Measurements from ENCODE around the gene CNGA1. TPM values are rescaled to one million over a fixed set of nuclear protein-coding genes. Genes with fewer than 3 reads are reported as not detected.

Gene CNGA1
- total RNA-seq, 2 donors from 2014 or later = 1.6 to 5.7 TPM

DNA sequence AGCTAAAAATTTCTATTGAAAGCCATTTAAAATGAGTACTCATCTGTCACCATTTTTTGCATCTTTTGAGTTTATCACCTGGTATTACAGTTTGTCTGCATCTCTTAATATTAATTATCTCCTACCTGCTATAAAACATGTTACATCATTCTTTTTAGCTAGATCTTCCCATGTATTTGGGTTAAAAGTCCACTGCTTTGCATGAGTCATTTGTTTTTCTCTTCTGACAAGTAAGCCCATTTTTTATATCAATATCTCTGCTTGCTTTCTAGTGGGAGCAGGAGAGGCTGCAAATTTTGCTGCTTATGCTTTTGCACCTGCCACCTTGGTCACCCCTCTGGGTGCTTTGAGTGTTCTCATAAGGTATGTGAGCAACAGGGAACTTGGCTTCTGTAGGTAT is 16.2 kb upstream of the CNGA1 start:
- intact Hi-C loops (cut with DNase I) = no loop called here

DNA sequence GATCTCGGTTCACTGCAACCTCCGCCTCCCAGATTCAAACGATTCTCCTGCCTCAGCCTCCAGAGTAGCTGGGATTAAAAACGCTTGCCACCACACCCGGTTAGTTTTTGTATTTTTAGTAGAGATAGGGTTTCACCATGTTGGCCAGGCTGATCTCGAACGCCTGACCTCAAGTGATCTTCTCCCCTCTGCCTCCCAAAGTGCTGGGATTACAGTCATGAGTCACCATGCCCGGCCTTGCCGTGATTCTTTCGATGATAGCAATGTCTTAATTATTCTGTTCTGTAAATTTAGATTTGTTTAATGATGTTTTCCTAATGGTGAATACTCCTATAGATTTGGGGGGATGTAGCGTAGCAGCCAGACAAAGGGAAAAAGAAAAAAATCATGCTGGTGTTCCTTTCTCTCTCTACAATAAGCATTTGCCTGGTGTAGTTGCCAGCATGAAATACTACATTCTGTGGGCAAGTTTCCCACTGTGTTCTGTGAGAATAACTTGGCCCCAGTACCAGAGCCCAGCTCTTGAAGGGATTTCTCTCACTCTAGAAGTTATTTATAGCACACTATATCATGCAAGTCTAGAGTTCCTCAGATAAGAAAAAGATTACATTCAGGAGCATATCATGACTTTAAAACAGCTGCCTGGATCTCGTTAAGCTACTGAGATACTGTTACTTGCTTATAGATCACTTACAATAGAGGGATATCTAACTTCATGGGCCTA is 15.5 kb upstream of the CNGA1 start:
- H3K4me1 ChIP-seq (replicated peaks) = no peaks in the 10 kb centered on the region
- no peak overlapping the region for H3K4me3 ChIP-seq
- whole genome bisulfite sequencing = 71% methylated on average over 12 of the region's 12 CpGs
- DNase-seq (ENCODE audit: low spot score) = no peak
- H3K27me3 ChIP-seq (replicated peaks; ENCODE audit: insufficient read depth) = no peaks in the 10 kb centered on the region
- H3K27ac ChIP-seq = no peak overlapping the region
- intact Hi-C loops (cut with DNase I) = no loop called here
- H3K9me3 ChIP-seq = no peaks in the 10 kb centered on the region
- no peak for TF ChIP-seq CTCF (IDR thresholded peaks at IDR 0.05)
- no peak for TF ChIP-seq POLR2A (IDR thresholded peaks at IDR 0.05)
- TF ChIP-seq POLR2AphosphoS5 (IDR thresholded peaks at IDR 0.05) = no peak
- no peaks in the 10 kb centered on the region for H3K36me3 ChIP-seq

More for the DNA sequence above, 16.2 kb upstream of the CNGA1 start:
- H3K4me1 ChIP-seq (replicated peaks) = no peaks in the 10 kb centered on the region
- no peak for TF ChIP-seq POLR2A (IDR thresholded peaks at IDR 0.05)
- TF ChIP-seq CTCF (IDR thresholded peaks at IDR 0.05) = no peak
- TF ChIP-seq POLR2AphosphoS5 (IDR thresholded peaks at IDR 0.05) = no peak
- H3K9me3 ChIP-seq = no peaks in the 10 kb centered on the region
- no peaks in the 10 kb centered on the region for H3K27me3 ChIP-seq (replicated peaks; ENCODE audit: insufficient read depth)
- DNase-seq (ENCODE audit: low spot score) = no peak
- H3K27ac ChIP-seq = no peak overlapping the region
- no peak overlapping the region for H3K4me3 ChIP-seq
- H3K36me3 ChIP-seq = no peaks in the 10 kb centered on the region

DNA sequence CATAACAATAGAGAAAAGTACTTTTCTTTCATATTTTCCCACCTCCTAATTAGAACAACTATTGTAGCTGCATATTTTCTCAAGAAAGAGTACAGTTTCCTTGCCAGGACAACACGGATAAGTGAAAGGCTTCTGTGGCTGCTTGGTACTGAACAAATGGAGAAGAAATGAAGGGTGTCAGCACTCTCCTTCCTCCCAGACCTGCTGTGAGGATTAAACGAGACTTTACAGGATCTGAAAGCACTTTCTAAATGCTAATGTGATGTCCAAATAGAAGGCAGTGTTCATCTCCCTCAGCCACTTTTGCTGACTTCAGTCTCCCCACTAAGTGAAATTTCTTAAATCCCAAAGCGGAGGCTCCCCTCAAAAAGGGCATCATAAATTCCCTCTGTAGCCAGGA is 14.0 kb upstream of the CNGA1 start:
- intact Hi-C loops (cut with DNase I) = no loop called here
- DNase-seq (ENCODE audit: low spot score) = no peak
- Histone ChIP-seq H3K27ac (no peak overlapping the region), H3K4me3 (no peak overlapping the region), H3K27me3 (replicated peaks; ENCODE audit: insufficient read depth) (no peaks in the 10 kb centered on the region), H3K4me1 (replicated peaks) (no peaks in the 10 kb centered on the region), H3K36me3 (no peaks in the 10 kb centered on the region), H3K9me3 (no peaks in the 10 kb centered on the region)
- no peak for TF ChIP-seq POLR2AphosphoS5 (IDR thresholded peaks at IDR 0.05)
- TF ChIP-seq POLR2A (IDR thresholded peaks at IDR 0.05) = no peak
- TF ChIP-seq CTCF (IDR thresholded peaks at IDR 0.05) = no peak
- WGBS = 64% methylated on average over 3 of the region's 3 CpGs

- Histone ChIP-seq H3K36me3 (no peaks in the 10 kb centered on the region), H3K4me3 (no peak overlapping the region), H3K4me1 (replicated peaks) (no peaks in the 10 kb centered on the region), H3K27me3 (replicated peaks; ENCODE audit: insufficient read depth) (no peaks in the 10 kb centered on the region), H3K27ac (no peak overlapping the region), H3K9me3 (no peaks in the 10 kb centered on the region)
- 48% methylated on average over 2 of the region's 2 CpGs for WGBS
- DNase-seq (ENCODE audit: low spot score) = no peak
- TF ChIP-seq POLR2AphosphoS5 (IDR thresholded peaks at IDR 0.05) (no peak), CTCF (IDR thresholded peaks at IDR 0.05) (no peak), POLR2A (IDR thresholded peaks at IDR 0.05) (no peak)
- intact Hi-C loops (cut with DNase I) = no loop called here
Observed at GRCh38 chr4:48028696-48029095, 12.2 kb upstream of the CNGA1 start.

DNA sequence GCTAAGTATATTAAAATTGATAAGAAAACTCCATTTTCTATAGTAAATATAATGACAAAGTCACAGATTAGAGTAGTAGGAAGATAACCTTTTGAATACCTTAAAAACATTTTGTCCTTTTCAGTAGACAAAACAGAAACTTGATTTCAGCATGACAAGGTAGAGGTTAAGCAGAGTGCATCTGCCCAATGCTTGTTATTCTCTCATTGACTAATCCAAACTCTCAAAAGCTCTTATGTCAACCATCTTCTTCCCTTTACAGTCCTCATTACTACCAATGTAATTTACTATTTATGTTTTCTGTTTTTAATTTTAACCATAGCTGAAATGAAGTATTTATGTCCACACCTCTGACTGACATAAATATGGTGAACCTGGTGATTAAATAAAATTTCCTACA is 11.2 kb upstream of the CNGA1 start:
- intact Hi-C loops (cut with DNase I) = no loop called here
- no peak overlapping the region for H3K4me3 ChIP-seq
- no peaks in the 10 kb centered on the region for H3K4me1 ChIP-seq (replicated peaks)
- H3K36me3 ChIP-seq = no peaks in the 10 kb centered on the region
- TF ChIP-seq CTCF (IDR thresholded peaks at IDR 0.05) = no peak
- no peak for TF ChIP-seq POLR2AphosphoS5 (IDR thresholded peaks at IDR 0.05)
- no peak for TF ChIP-seq POLR2A (IDR thresholded peaks at IDR 0.05)
- no peaks in the 10 kb centered on the region for H3K27me3 ChIP-seq (replicated peaks; ENCODE audit: insufficient read depth)
- H3K9me3 ChIP-seq = no peaks in the 10 kb centered on the region
- no peak for DNase-seq (ENCODE audit: low spot score)
- no peak overlapping the region for H3K27ac ChIP-seq

All from prostate gland (tissue), 2 donors.